IMR-90 (cell line): ENCODE results near the gene IGSF3.

ENCODE experiments used
- BHLHE40 ChIP-seq: fragments of 150-350 bp; IDR thresholded peaks from 2 replicates; pipeline ENCODE4 v1.6.1; 2016; ENCODE audit warnings: mild to moderate bottlenecking, low read depth, low read length
- CTCF ChIP-seq: conservative IDR thresholded peaks from 2 replicates; pipeline ENCODE4 v1.5.1; 2012; ENCODE audit warnings: mild to moderate bottlenecking, low read depth, low read length, improper control_type of control experiment
- FOS ChIP-seq: fragments of 150-350 bp; IDR thresholded peaks from 2 replicates; pipeline ENCODE4 v1.6.1; 2016; ENCODE audit warnings: low read depth, low read length
- POLR2A ChIP-seq: IDR thresholded peaks from 2 replicates; pipeline ENCODE4 v1.6.1; 2012; ENCODE audit warnings: mild to moderate bottlenecking, low read depth, low read length
- RAD21 ChIP-seq: IDR thresholded peaks from 2 replicates; pipeline ENCODE4 v1.6.1; 2012; ENCODE audit warnings: low read length, improper control_type of control experiment
- RFX5 ChIP-seq: IDR thresholded peaks from 2 replicates; pipeline ENCODE4 v1.8.0; 2012; ENCODE audit warnings: low read depth, mild to moderate bottlenecking, low read length, moderate library complexity
- USF2 ChIP-seq: fragments of 150-350 bp; IDR thresholded peaks from 2 replicates; pipeline ENCODE4 v1.6.1; 2017; ENCODE audit warnings: mild to moderate bottlenecking, antibody characterized with exemption, low read length, low read depth

- TF ChIP-seq RAD21: no peak
- TF ChIP-seq POLR2A: no peak
- TF ChIP-seq BHLHE40: no peak
- TF ChIP-seq USF2: no peak
- TF ChIP-seq CTCF: no peak
- TF ChIP-seq RFX5: no peak
- TF ChIP-seq FOS: no peak
Observed at GRCh38 chr1:116569776-116570357, 97.7 kb downstream of the IGSF3 start.
